Measurements from ENCODE around the gene CNGB1.

- TF ChIP-seq, protein P1, sequence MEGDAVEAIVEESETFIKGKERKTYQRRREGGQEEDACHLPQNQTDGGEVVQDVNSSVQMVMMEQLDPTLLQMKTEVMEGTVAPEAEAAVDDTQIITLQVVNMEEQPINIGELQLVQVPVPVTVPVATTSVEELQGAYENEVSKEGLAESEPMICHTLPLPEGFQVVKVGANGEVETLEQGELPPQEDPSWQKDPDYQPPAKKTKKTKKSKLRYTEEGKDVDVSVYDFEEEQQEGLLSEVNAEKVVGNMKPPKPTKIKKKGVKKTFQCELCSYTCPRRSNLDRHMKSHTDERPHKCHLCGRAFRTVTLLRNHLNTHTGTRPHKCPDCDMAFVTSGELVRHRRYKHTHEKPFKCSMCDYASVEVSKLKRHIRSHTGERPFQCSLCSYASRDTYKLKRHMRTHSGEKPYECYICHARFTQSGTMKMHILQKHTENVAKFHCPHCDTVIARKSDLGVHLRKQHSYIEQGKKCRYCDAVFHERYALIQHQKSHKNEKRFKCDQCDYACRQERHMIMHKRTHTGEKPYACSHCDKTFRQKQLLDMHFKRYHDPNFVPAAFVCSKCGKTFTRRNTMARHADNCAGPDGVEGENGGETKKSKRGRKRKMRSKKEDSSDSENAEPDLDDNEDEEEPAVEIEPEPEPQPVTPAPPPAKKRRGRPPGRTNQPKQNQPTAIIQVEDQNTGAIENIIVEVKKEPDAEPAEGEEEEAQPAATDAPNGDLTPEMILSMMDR (IDR thresholded peaks at IDR 0.05), result no peak
- TF ChIP-seq POLR2A (IDR thresholded peaks at IDR 0.05), result no peak
Measured at GRCh38 chr16:57926041-57926440, 44.9 kb downstream of the CNGB1 start.
